HepG2 (cell line): ENCODE data around the gene GPR139. TPM values are rescaled to one million over a fixed set of nuclear protein-coding genes. Genes with fewer than 3 reads are reported as not detected.

ENCODE experiments used
- AHDC1 ChIP-seq: sonication (generic); formaldehyde crosslinking; IDR thresholded peaks from 2 replicates; pipeline ENCODE4 v1.5.1; 2020; ENCODE audit warnings: mild to moderate bottlenecking, missing genetic modification reagents, borderline replicate concordance
- ATF6 ChIP-seq: sonication (generic); formaldehyde crosslinking; conservative IDR thresholded peaks from 2 replicates; pipeline ENCODE4 v1.4.0; 2020; ENCODE audit warnings: missing genetic modification reagents
- ERF ChIP-seq: IDR thresholded peaks from 2 replicates; pipeline ENCODE4 v1.6.1; 2018; ENCODE audit warnings: missing biosample characterization, missing genetic modification reagents
- FOXM1 ChIP-seq: sonication (generic); formaldehyde crosslinking; IDR thresholded peaks from 2 replicates; pipeline ENCODE4 v1.5.0; 2020; ENCODE audit warnings: missing genetic modification reagents
- HDAC6 ChIP-seq: fragments of 200-600 bp; sonication (generic); IDR thresholded peaks from 2 replicates; pipeline ENCODE4 v1.7.0; 2017; ENCODE audit warnings: mild to moderate bottlenecking, antibody characterized with exemption, low read length, low read depth
- POGZ ChIP-seq: sonication (generic); formaldehyde crosslinking; IDR thresholded peaks from 2 replicates; pipeline ENCODE4 v1.4.0; 2020; ENCODE audit warnings: mild to moderate bottlenecking, missing genetic modification reagents
- SOX5 ChIP-seq: IDR thresholded peaks from 2 replicates; pipeline ENCODE4 v1.6.1; 2016; ENCODE audit warnings: borderline replicate concordance
- XBP1 ChIP-seq: sonication (generic); formaldehyde crosslinking; IDR thresholded peaks from 2 replicates; pipeline ENCODE4 v1.5.0; 2020; ENCODE audit warnings: missing genetic modification reagents
- ZBTB34 ChIP-seq: sonication (generic); formaldehyde crosslinking; IDR thresholded peaks from 2 replicates; pipeline ENCODE4 v1.8.0; 2022; ENCODE audit warnings: mild to moderate bottlenecking, missing genetic modification reagents
- ZNF282 ChIP-seq: fragments of 450-650 bp; IDR thresholded peaks from 2 replicates; pipeline ENCODE4 v1.6.1; 2018; ENCODE audit not compliant: partially characterized antibody
- ZNF619 ChIP-seq: sonication (generic); formaldehyde crosslinking; IDR thresholded peaks from 2 replicates; pipeline ENCODE4 v1.4.0; 2020; ENCODE audit warnings: mild to moderate bottlenecking, missing genetic modification reagents
- ZNF691 ChIP-seq: sonication (generic); formaldehyde crosslinking; IDR thresholded peaks from 2 replicates; pipeline ENCODE4 v1.4.0; 2020; ENCODE audit warnings: missing genetic modification reagents, low read depth, mild to moderate bottlenecking, borderline replicate concordance
- ZNF776 ChIP-seq: sonication (generic); formaldehyde crosslinking; IDR thresholded peaks from 2 replicates; pipeline ENCODE4 v1.4.0; 2020; ENCODE audit warnings: mild to moderate bottlenecking, missing genetic modification reagents
- ZNF788 ChIP-seq: sonication (generic); formaldehyde crosslinking; IDR thresholded peaks from 2 replicates; pipeline ENCODE4 v1.5.0; 2020; ENCODE audit warnings: mild to moderate bottlenecking, missing genetic modification reagents, borderline replicate concordance
- polyA plus RNA-seq, 8 experiments: library from polyadenylated mRNA; depleted of rRNA in 3 of 8; stranded (reverse) in 7 of 8; unstranded in 1 of 8; fragments of >200 nt; fragmentation: Illumina TruSeq in 4 of 8; extraction: Trizol in 4 of 8; gene quantifications; 2 replicates each; pipeline versions ENCODE4 v1.2.1 to v1.2.3, GENCODE V29; 2011 to 2016; ENCODE audit warnings: low read depth in 4 of 8, missing spikeins in 1 of 8, mixed read lengths in 1 of 8; ENCODE audit not compliant: insufficient read depth in 1 of 8
- total RNA-seq, 5 experiments: library from RNA; depleted of rRNA; stranded (reverse); fragments of >200 nt; fragmentation: Illumina TruSeq; extraction: Trizol; gene quantifications; 2 replicates each; pipeline ENCODE4 v1.2.3, GENCODE V29; 2016; ENCODE audit warnings: low read depth in 1 of 5
- TF ChIP-seq, protein P1 (sequence below): sonication (generic); formaldehyde crosslinking; IDR thresholded peaks from 2 replicates; pipeline ENCODE4 v1.5.1; 2020; ENCODE audit warnings: mild to moderate bottlenecking, missing genetic modification reagents, moderate library complexity

Gene GPR139
- total and polyA plus RNA-seq, 2 of the 13 experiments (the other 11 are each of a cell fraction or from before 2014, with no cell fraction given) = not detected

DNA sequence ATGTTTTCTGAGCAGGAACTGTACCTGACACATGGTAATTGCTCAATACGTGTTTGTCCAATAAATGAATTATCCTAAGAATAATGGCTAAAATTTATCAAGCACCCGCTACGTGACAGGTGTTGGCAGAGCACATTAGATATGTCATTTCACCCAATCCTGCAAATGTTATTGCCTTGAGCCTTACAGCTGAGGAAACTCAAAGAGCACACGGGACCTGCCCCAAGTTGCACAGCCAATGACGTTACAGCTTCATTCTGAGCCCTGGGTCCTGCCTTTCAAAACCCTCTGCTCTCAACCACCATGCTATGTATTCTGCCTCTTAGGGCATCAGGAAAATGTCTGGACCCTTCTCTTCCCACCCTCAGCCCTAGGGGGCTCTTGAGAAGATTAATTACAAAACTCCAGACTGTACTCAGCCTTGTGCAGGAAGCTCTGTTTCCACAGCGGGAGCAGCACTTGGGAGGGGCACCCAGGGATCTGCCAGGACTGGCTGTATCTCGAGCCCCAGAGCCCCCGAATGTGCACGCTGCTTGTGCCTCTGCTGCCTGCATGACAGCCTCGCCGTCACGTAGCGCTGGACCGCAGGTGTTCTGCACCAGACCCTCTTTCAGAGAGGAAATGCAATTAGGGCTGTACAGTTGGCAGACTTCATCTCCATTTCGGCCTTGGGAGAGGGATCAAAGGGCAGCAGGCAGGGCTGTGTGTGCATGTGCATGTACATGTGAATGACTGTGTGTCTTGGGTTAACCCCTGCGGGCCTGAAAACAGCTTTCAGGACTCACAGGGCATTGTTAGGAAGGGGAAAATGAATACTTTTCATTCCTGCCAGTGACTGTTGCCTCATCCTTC lies 71.6 kb downstream of the GPR139 start (continued):
- TF ChIP-seq, protein P1, sequence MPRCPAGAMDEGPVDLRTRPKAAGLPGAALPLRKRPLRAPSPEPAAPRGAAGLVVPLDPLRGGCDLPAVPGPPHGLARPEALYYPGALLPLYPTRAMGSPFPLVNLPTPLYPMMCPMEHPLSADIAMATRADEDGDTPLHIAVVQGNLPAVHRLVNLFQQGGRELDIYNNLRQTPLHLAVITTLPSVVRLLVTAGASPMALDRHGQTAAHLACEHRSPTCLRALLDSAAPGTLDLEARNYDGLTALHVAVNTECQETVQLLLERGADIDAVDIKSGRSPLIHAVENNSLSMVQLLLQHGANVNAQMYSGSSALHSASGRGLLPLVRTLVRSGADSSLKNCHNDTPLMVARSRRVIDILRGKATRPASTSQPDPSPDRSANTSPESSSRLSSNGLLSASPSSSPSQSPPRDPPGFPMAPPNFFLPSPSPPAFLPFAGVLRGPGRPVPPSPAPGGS = no peak
- TF ChIP-seq POGZ (no peak), ZBTB34 (CRISPR knock-in tag) (no peak), XBP1 (CRISPR knock-in tag) (no peak), ZNF691 (CRISPR knock-in tag) (peak; percentile 73; the same call in 1 of the 2 replicates), ATF6 (CRISPR knock-in tag) (no peak), ZNF282 (no peak), AHDC1 (CRISPR knock-in tag) (peak; percentile 49; the same call in 1 of the 2 replicates), FOXM1 (CRISPR knock-in tag) (no peak), ERF (CRISPR knock-in tag) (no peak), ZNF788 (peak; percentile 68; the same call in 1 of the 2 replicates), ZNF619 (CRISPR knock-in tag) (0 out of 2 replicates have a peak, but pooled peaks have one; percentile 47), HDAC6 (no peak), SOX5 (CRISPR knock-in tag) (peak; percentile 16; the same call in 1 of the 2 replicates), ZNF776 (CRISPR knock-in tag) (no peak)
